Tongue (tissue), 2 donors: Measurements from ENCODE around the gene RAI2. TPM values are rescaled to one million over a fixed set of nuclear protein-coding genes. Genes with fewer than 3 reads are reported as not detected.
"Not testable (repeated sequence)": the region's sequence is repeated elsewhere in the genome, so short reads cannot be mapped to it uniquely, and the experiment has no call there.

ENCODE experiments used
- DNase-seq: peaks from one replicate; pipeline ENCODE4 v3.0.0-alpha.2; 2015
- total RNA-seq: library from RNA; depleted of rRNA; stranded (reverse); fragments of >200 nt; gene quantifications from one replicate; pipeline ENCODE4 v1.2.3, GENCODE V29; 2014

RAI2 gene
- total RNA-seq, 1 donor from 2014 or later = 2.1 TPM

- DNase-seq = no peak
Observed at GRCh38 chrX:17828171-17828570, 32.9 kb downstream of the RAI2 start.

- no peak for DNase-seq
Observed at GRCh38 chrX:17826609-17827496, 34.2 kb downstream of the RAI2 start.

- no peak for DNase-seq
Observed at GRCh38 chrX:17824980-17825379, 36.1 kb downstream of the RAI2 start.

- DNase-seq = no peak
Observed at GRCh38 chrX:17822351-17822750, 38.7 kb downstream of the RAI2 start.

- peak; percentile 18 for DNase-seq
Observed at GRCh38 chrX:17820100-17820499, 41.0 kb downstream of the RAI2 start.

- DNase-seq = peak; percentile 70
Observed at GRCh38 chrX:17818726-17819125, 42.4 kb downstream of the RAI2 start.

- DNase-seq = no peak
Observed at GRCh38 chrX:17817251-17817650, 43.8 kb downstream of the RAI2 start.

GRCh38 chrX:17814557-17814956 lies 46.5 kb downstream of the RAI2 start:
- DNase-seq = no peak

GRCh38 chrX:17814059-17814458 lies 47.0 kb downstream of the RAI2 start:
- DNase-seq = no peak

GRCh38 chrX:17813277-17813676 lies 47.8 kb downstream of the RAI2 start:
- no peak for DNase-seq

- peak; percentile 18 for DNase-seq
Observed at GRCh38 chrX:17812763-17813162, 48.3 kb downstream of the RAI2 start.

- DNase-seq = no peak
Observed at GRCh38 chrX:17809984-17810383, 51.1 kb downstream of the RAI2 start.

- DNase-seq = no peak
Observed at GRCh38 chrX:17809273-17809672, 51.8 kb downstream of the RAI2 start.

GRCh38 chrX:17805120-17805519 lies 56.0 kb downstream of the RAI2 start:
- no peak for DNase-seq

GRCh38 chrX:17803449-17803848 lies 57.6 kb downstream of the RAI2 start:
- no peak for DNase-seq

GRCh38 chrX:17802756-17803155 lies 58.3 kb downstream of the RAI2 start:
- no peak for DNase-seq

GRCh38 chrX:17801431-17801830 lies 59.7 kb downstream of the RAI2 start:
- no peak for DNase-seq

- DNase-seq = no peak
Observed at GRCh38 chrX:17798921-17799320, 62.2 kb downstream of the RAI2 start.

GRCh38 chrX:17792826-17793225 lies 68.3 kb downstream of the RAI2 start:
- no peak for DNase-seq

- DNase-seq = no peak
Observed at GRCh38 chrX:17788956-17789562, 72.0 kb downstream of the RAI2 start.

- peak; percentile 48 for DNase-seq
Observed at GRCh38 chrX:17788439-17788838, 72.7 kb downstream of the RAI2 start.

- DNase-seq = no peak
Observed at GRCh38 chrX:17787557-17787956, 73.5 kb downstream of the RAI2 start.

- not testable (repeated sequence) for DNase-seq
Observed at GRCh38 chrX:17786554-17787347, 74.3 kb downstream of the RAI2 start.
